Naive B cell (primary cell): ENCODE results near the gene SND1. TPM values are rescaled to one million over a fixed set of nuclear protein-coding genes. Genes with fewer than 3 reads are reported as not detected.

Experiments used
- ATAC-seq, 2 donors: fragments of 150-1000 bp; cut with Tn5 transposase; 2 replicates each; pipeline ENCODE4 v1.10.0; 2021; ENCODE audit warnings: low read depth in 2 of 2, mild to moderate bottlenecking in 2 of 2, moderate library complexity in 2 of 2
- DNase-seq: peaks from one replicate; pipeline ENCODE4 v3.0.0; 2022
- H3K27ac Mint-ChIP-seq, 6 donors: one replicate each; pipeline ENCODE4 v1.8.0; 2020 to 2022; ENCODE audit warnings: mild to moderate bottlenecking in 6 of 6, mixed read lengths in 6 of 6, moderate library complexity in 5 of 6, inconsistent platforms in 2 of 6
- H3K27me3 Mint-ChIP-seq, 3 donors: one replicate each; pipeline ENCODE4 v1.8.0; 2021 to 2022; ENCODE audit warnings: mixed read lengths in 3 of 3, mild to moderate bottlenecking in 1 of 3
- H3K36me3 Mint-ChIP-seq, 2 donors: one replicate each; pipeline ENCODE4 v1.8.0; 2020 to 2022; ENCODE audit warnings: mixed read lengths in 2 of 2, inconsistent platforms in 1 of 2, mild to moderate bottlenecking in 1 of 2
- H3K4me1 Mint-ChIP-seq, 3 donors: one replicate each; pipeline ENCODE4 v1.8.0; 2020 to 2022; ENCODE audit warnings: mixed read lengths in 3 of 3, inconsistent platforms in 1 of 3, mild to moderate bottlenecking in 1 of 3, moderate library complexity in 1 of 3
- H3K4me3 Mint-ChIP-seq, 8 donors: one replicate each; pipeline ENCODE4 v1.8.0; 2020 to 2022; ENCODE audit warnings: mild to moderate bottlenecking in 8 of 8, mixed read lengths in 8 of 8, moderate library complexity in 8 of 8, inconsistent platforms in 2 of 8
- H3K9me3 Mint-ChIP-seq, 7 donors: one replicate each; pipeline ENCODE4 v1.8.0; 2020 to 2022; ENCODE audit warnings: mixed read lengths in 7 of 7, mild to moderate bottlenecking in 5 of 7, inconsistent platforms in 2 of 7, moderate library complexity in 1 of 7
- polyA plus RNA-seq, 6 donors: library from polyadenylated mRNA; unstranded; fragments of 300-500 nt; fragmentation: Illumina TruSeq; gene quantifications; one replicate each; pipeline ENCODE4 v1.2.3, GENCODE V29; 2021; ENCODE audit warnings: low read depth in 6 of 6

The SND1 gene
- polyA plus RNA-seq, 6 donors from 2014 or later: 50.6 to 83.1 (median 74.2) TPM

GRCh38 chr7:127928852-127929251, 276.9 kb downstream of the SND1 start:
- ATAC-seq: no peak
- Mint-ChIP-seq H3K4me3 (peak overlapping the region in 7 of 8 donors; percentile 7 to 88 (median 51)), H3K27me3 (no peaks in the 10 kb centered on the region), H3K27ac (peak overlapping the region in 5 of 6 donors; percentile 66 to 91 (median 76)), H3K9me3 (no peaks in the 10 kb centered on the region), H3K36me3 (peaks cover 10 to 11% of the 10 kb centered on the region in 2 donors), H3K4me1 (peaks cover 45 to 53% (median 52%) of the 10 kb centered on the region in 3 donors)
- DNase-seq: no peak

GRCh38 chr7:127930341-127931328, 278.6 kb downstream of the SND1 start:
- peak; percentile 54 to 70 for ATAC-seq
- Mint-ChIP-seq H3K36me3 (peaks cover 11 to 18% of the 10 kb centered on the region in 2 donors), H3K27me3 (no peaks in the 10 kb centered on the region), H3K27ac (peak overlapping the region in 2 of 6 donors; percentile 28 to 40), H3K4me3 (peak overlapping the region in 6 of 8 donors; percentile 1 to 88 (median 50)), H3K9me3 (no peaks in the 10 kb centered on the region), H3K4me1 (peaks cover 56 to 60% (median 59%) of the 10 kb centered on the region in 3 donors)
- DNase-seq: peak; percentile 1

- Mint-ChIP-seq H3K27ac (peak overlapping the region in 1 of 6 donors; percentile 35), H3K4me3 (no peak overlapping the region), H3K9me3 (no peaks in the 10 kb centered on the region), H3K27me3 (no peaks in the 10 kb centered on the region), H3K4me1 (peaks cover 54 to 63% (median 57%) of the 10 kb centered on the region in 3 donors), H3K36me3 (peaks cover 18% of the 10 kb centered on the region in 2 donors)
- ATAC-seq (no peak), DNase-seq (no peak)
These were observed 280.1 kb downstream of the SND1 start for GRCh38 chr7:127932076-127932475.

- ATAC-seq (no peak), DNase-seq (no peak)
- Mint-ChIP-seq H3K4me1 (peaks cover 50 to 59% (median 56%) of the 10 kb centered on the region in 3 donors), H3K27me3 (no peaks in the 10 kb centered on the region), H3K9me3 (no peaks in the 10 kb centered on the region), H3K36me3 (peaks cover 18% of the 10 kb centered on the region in 2 donors), H3K27ac (no peak overlapping the region), H3K4me3 (no peak overlapping the region)
These were observed 280.5 kb downstream of the SND1 start for GRCh38 chr7:127932496-127932895.

GRCh38 chr7:127933146-127933545, 281.2 kb downstream of the SND1 start:
- no peak overlapping the region for H3K27ac Mint-ChIP-seq
- no peak for ATAC-seq
- no peak overlapping the region for H3K4me3 Mint-ChIP-seq

GRCh38 chr7:127934711-127935110, 282.7 kb downstream of the SND1 start:
- peaks cover 28 to 38% (median 37%) of the 10 kb centered on the region in 3 donors for H3K4me1 Mint-ChIP-seq
- no peak overlapping the region for H3K4me3 Mint-ChIP-seq
- peak overlapping the region in 1 of 6 donors; percentile 50 for H3K27ac Mint-ChIP-seq
- no peaks in the 10 kb centered on the region for H3K9me3 Mint-ChIP-seq
- H3K27me3 Mint-ChIP-seq: no peaks in the 10 kb centered on the region
- peaks cover 13 to 28% of the 10 kb centered on the region in 2 donors for H3K36me3 Mint-ChIP-seq
- no peak for ATAC-seq
- DNase-seq: no peak

More at GRCh38 chr7:127933146-127933545, 281.2 kb downstream of the SND1 start:
- H3K36me3 Mint-ChIP-seq: peaks cover 18 to 19% of the 10 kb centered on the region in 2 donors
- no peaks in the 10 kb centered on the region for H3K9me3 Mint-ChIP-seq
- peaks cover 43 to 52% (median 50%) of the 10 kb centered on the region in 3 donors for H3K4me1 Mint-ChIP-seq
- H3K27me3 Mint-ChIP-seq: no peaks in the 10 kb centered on the region
- DNase-seq: no peak

GRCh38 chr7:127935847-127936376, 283.9 kb downstream of the SND1 start:
- no peaks in the 10 kb centered on the region for H3K9me3 Mint-ChIP-seq
- DNase-seq (no peak), ATAC-seq (no peak)
- H3K36me3 Mint-ChIP-seq: peaks cover 8 to 27% of the 10 kb centered on the region in 2 donors
- H3K27me3 Mint-ChIP-seq: no peaks in the 10 kb centered on the region
- no peak overlapping the region for H3K4me3 Mint-ChIP-seq
- H3K4me1 Mint-ChIP-seq: peaks cover 19 to 29% (median 26%) of the 10 kb centered on the region in 3 donors
- H3K27ac Mint-ChIP-seq: no peak overlapping the region

GRCh38 chr7:127937066-127937680, 285.2 kb downstream of the SND1 start:
- DNase-seq (no peak), ATAC-seq (no peak)
- H3K9me3 Mint-ChIP-seq: no peaks in the 10 kb centered on the region
- H3K4me1 Mint-ChIP-seq: peaks cover 21 to 35% (median 32%) of the 10 kb centered on the region in 3 donors
- peaks cover 8 to 22% of the 10 kb centered on the region in 2 donors for H3K36me3 Mint-ChIP-seq
- peak overlapping the region in 2 of 6 donors; percentile 39 to 53 for H3K27ac Mint-ChIP-seq
- H3K27me3 Mint-ChIP-seq: no peaks in the 10 kb centered on the region
- no peak overlapping the region for H3K4me3 Mint-ChIP-seq

- DNase-seq (no peak), ATAC-seq (no peak)
- Mint-ChIP-seq H3K27ac (peak overlapping the region in 1 of 6 donors; percentile 6), H3K4me3 (no peak overlapping the region), H3K4me1 (peaks cover 20 to 35% (median 32%) of the 10 kb centered on the region in 3 donors), H3K36me3 (peaks cover 8 to 24% of the 10 kb centered on the region in 2 donors), H3K9me3 (no peaks in the 10 kb centered on the region), H3K27me3 (no peaks in the 10 kb centered on the region)
These were observed 286.6 kb downstream of the SND1 start for GRCh38 chr7:127938588-127938987.

- Mint-ChIP-seq H3K36me3 (peaks cover 0 to 31% of the 10 kb centered on the region in 2 donors), H3K9me3 (no peaks in the 10 kb centered on the region), H3K4me1 (peaks cover 8 to 22% (median 13%) of the 10 kb centered on the region in 3 donors), H3K27ac (no peak overlapping the region), H3K27me3 (no peaks in the 10 kb centered on the region), H3K4me3 (no peak overlapping the region)
- ATAC-seq (no peak), DNase-seq (no peak)
These were observed 288.6 kb downstream of the SND1 start for GRCh38 chr7:127940381-127941160.

- Mint-ChIP-seq H3K36me3 (peaks cover 0 to 28% of the 10 kb centered on the region in 2 donors), H3K27ac (peak overlapping the region in 1 of 6 donors; percentile 52), H3K4me3 (no peak overlapping the region), H3K9me3 (no peaks in the 10 kb centered on the region), H3K27me3 (no peaks in the 10 kb centered on the region), H3K4me1 (peaks cover 9 to 15% (median 15%) of the 10 kb centered on the region in 3 donors)
- no peak for DNase-seq
- no peak for ATAC-seq
These were observed 289.6 kb downstream of the SND1 start for GRCh38 chr7:127941476-127942210.
